HK-2 (cell line): ENCODE measurements around the gene DLGAP4.

Experiments used
- DNase-seq: peaks from one replicate; pipeline ENCODE4 v3.0.0-alpha.2; 2018; ENCODE audit not compliant: unreplicated experiment

DLGAP4 gene

DNA sequence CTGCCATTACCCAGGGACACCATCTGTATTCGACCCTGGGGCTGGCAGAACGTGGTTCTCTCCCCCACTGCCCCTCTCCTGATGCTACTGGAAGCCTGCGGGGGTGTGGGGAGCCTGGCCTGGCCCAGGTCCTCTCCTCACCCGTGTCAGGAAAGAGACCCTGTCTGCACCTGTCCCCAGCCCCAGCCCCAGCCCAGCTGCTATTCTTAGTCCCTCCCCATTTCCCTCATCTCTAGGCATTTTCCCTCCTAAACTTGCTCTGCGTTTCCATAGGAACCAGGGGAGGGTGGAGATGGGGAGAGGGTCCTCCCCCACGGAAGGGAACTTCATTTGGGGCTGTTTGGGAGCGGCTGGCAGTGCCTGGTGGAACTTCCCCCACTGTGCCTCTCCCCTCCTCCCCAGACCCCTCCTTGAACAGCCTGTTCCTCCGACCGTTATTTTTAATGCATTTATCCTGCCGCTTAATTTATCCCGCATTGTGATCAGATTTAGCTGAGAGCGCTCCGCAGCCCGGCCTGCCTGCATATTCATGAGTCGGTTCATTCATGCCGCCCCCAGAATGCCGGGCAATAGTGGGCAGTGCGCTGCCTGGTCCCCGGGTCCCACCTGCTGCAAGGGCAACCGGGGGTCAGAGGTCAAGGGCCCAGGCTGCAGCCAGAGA is 31.8 kb upstream of the DLGAP4 start:
- no peak for DNase-seq

DNA sequence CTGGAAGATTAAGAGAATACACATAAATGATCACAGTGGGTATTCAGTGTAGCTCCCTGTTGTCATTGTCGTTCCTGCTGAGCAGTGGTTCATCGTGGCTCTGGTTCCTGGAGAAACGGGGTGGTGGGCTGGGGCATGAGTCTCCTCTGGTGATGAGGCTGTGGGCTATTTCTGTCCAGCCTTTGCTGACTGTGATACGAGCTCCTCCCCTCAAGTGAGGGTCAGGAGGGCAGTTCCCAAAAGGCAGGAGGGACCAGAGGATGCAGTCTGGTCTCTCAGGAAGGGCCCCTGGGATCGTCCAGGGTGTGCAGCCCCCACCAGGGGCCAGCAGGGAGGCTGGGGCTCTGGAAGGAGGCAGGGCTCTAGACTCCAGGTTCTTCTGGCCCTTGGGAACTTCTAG is 31.1 kb upstream of the DLGAP4 start:
- no peak for DNase-seq

GRCh38 chr20:36275441-36276189 is 30.5 kb upstream of the DLGAP4 start:
- no peak for DNase-seq

- DNase-seq, result no peak
These were observed 28.6 kb upstream of the DLGAP4 start for GRCh38 chr20:36277546-36277945.

- DNase-seq, result no peak
These were observed 26.8 kb upstream of the DLGAP4 start for GRCh38 chr20:36279362-36279761.

DNA sequence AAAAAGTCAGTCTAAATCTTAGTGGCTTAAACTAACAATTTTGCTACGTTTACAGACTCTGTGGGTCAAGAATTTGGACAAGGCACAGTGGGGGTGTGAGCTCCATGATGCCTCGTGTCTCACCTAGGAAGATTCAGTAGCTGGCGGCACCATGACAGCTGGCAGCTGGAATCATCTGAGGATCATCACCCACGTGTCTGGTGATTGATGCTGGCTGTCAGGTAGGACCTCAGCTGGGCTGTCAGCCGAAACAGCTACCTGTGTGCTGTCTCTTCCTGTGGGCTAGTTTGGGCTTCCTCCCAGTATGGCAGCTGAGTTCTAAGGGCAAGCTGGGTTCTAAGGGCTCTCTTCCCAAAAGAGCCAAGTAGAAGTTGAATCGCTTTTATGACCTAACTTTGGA is 26.4 kb upstream of the DLGAP4 start:
- DNase-seq, result no peak

GRCh38 chr20:36281785-36282380 is 24.3 kb upstream of the DLGAP4 start:
- DNase-seq, result no peak

- DNase-seq, result no peak
These were observed 21.4 kb upstream of the DLGAP4 start for GRCh38 chr20:36284751-36285150.

GRCh38 chr20:36285746-36286447 is 20.2 kb upstream of the DLGAP4 start:
- no peak for DNase-seq

GRCh38 chr20:36297656-36298055 is 8.5 kb upstream of the DLGAP4 start:
- DNase-seq, result no peak

DNA sequence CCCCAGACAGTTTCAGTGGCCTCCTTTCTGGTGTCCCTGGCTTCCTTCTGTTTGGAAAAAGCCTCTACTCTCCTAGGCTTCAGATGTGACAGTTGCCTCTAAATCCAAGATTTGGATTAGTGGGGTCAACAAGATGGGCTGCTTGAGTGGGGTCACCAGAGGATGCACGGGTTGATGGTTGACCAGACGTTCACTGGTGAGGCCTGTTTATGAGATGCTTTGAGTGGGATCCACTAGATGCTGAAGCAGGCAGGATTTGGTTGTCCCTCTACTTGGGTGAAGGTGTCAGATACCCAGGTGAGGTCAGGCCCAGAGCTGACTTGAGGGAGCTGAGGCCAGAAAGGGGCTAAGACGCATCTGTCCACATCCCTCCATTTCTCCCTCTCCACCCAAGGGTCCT is 8.1 kb upstream of the DLGAP4 start:
- no peak for DNase-seq

- no peak for DNase-seq
These were observed 7.3 kb upstream of the DLGAP4 start for GRCh38 chr20:36298795-36299339.

- DNase-seq, result no peak
These were observed 6.7 kb upstream of the DLGAP4 start for GRCh38 chr20:36299459-36299858.

- no peak for DNase-seq
These were observed 4.6 kb upstream of the DLGAP4 start for GRCh38 chr20:36301359-36302119.

- no peak for DNase-seq
These were observed 3.0 kb upstream of the DLGAP4 start for GRCh38 chr20:36303020-36303595.

DNA sequence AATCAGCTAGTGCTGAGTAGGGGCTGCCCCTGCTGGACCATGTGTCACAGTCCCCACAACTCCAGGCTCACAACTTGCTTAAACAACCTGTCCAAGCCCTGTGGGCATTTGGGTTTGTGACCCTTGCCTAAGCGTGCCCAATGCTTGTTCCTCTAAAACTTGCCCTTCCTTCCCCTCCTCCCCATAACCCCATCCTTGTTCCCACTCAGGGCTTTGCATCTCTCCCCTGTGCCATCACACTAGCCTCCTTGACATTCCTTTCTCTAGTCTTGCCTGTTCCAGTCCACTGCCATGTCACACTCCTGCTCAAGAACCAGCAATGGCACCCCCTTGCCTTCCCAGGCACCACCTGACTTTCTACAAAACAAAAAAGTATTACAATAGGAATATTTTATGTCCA is 2.3 kb upstream of the DLGAP4 start:
- DNase-seq, result no peak

GRCh38 chr20:36304786-36305495 is 1.2 kb upstream of the DLGAP4 start:
- no peak for DNase-seq

GRCh38 chr20:36306553-36307411 is 643 bp downstream of the DLGAP4 start:
- no peak for DNase-seq
